IPS-20b (cell line): ENCODE data around the gene HNRNPCL1.
"Not testable (repeated sequence)": the region's sequence is repeated elsewhere in the genome, so short reads cannot be mapped to it uniquely, and the experiment has no call there.

Experiments
- H3K27ac ChIP-seq: one replicate; pipeline ENCODE4 v1.5.1; 2013; ENCODE audit warnings: low read length
- H3K27me3 ChIP-seq: 2 replicates; pipeline ENCODE4 v1.6.1; 2013; ENCODE audit warnings: mild to moderate bottlenecking, low read length, inconsistent platforms; ENCODE audit not compliant: insufficient read depth
- H3K36me3 ChIP-seq: 2 replicates; pipeline ENCODE4 v1.6.1; 2013; ENCODE audit warnings: low read depth, mild to moderate bottlenecking, inconsistent platforms, low read length, moderate library complexity; ENCODE audit not compliant: insufficient read depth
- H3K4me1 ChIP-seq: 2 replicates; pipeline ENCODE4 v1.6.1; 2013; ENCODE audit warnings: mild to moderate bottlenecking, control low read depth, inconsistent platforms, low read length, moderate library complexity; ENCODE audit not compliant: insufficient read depth
- H3K4me3 ChIP-seq: 2 replicates; pipeline ENCODE4 v1.5.1; 2013; ENCODE audit warnings: mild to moderate bottlenecking, low read length, inconsistent platforms
- H3K9ac ChIP-seq: 2 replicates; pipeline ENCODE4 v1.6.1; 2013; ENCODE audit warnings: low read depth, mild to moderate bottlenecking, inconsistent platforms, low read length, moderate library complexity
- H3K9me3 ChIP-seq: 2 replicates; pipeline ENCODE4 v1.6.1; 2013; ENCODE audit warnings: mild to moderate bottlenecking, low read depth, low read length, inconsistent platforms; ENCODE audit not compliant: insufficient read depth

Gene HNRNPCL1

DNA sequence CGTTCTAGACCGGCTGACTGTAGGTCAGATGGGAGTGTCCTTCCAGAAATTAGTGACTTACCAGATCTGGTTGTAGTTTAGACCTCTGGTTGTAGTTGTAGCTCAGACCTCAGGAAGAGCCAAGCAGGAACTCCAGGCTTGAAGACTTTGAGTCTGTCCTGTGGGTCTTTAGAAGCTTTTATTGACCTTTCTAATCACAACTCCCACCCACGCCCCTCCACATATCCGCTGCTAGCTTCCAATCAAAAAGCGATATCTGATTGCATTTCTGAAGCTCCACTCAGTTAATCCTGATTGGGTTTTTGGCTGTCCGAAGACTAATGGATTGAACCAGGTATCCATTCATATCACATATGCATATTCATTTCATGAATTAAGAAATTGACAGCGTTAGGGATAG, at the start of gene HNRNPCL1:
Gene HNRNPCL1, minus strand, starts transcription at position 101 of the 400 bp plus-strand sequence. CDS start 431 bp downstream, outside the sequence.
- peaks cover 49% of the 10 kb centered on the region for H3K9me3 ChIP-seq
- H3K9ac ChIP-seq, H3K4me1 ChIP-seq, H3K36me3 ChIP-seq, H3K27ac ChIP-seq, H3K27me3 ChIP-seq, H3K4me3 ChIP-seq: not testable (repeated sequence)

DNA sequence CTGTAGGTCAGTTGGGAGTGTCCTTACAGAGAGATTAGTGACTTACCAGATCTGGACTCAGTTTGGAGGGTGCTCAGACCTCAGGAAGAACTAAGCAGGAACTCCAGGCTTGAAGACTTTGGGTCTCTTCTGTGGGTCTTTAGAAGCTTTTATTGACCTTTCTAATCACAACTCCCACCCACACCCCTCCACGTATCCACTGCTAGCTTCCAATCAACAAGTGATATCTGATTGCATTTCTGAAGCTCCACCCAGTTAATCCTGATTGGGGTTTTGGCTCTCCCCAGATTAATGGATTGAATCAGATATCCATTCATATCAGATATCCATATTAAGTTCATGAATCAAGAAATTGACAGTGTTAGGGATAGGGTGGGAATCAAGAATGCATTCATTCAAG, 49.6 kb upstream of the HNRNPCL1 start, which contains the start of gene PRAMEF10:
Gene PRAMEF10, minus strand, starts transcription at position 101 of the 400 bp plus-strand sequence. CDS start 2,423 bp downstream, outside the sequence.
- H3K27ac ChIP-seq, H3K9ac ChIP-seq, H3K27me3 ChIP-seq, H3K9me3 ChIP-seq, H3K4me3 ChIP-seq, H3K4me1 ChIP-seq, H3K36me3 ChIP-seq: not testable (repeated sequence)

DNA sequence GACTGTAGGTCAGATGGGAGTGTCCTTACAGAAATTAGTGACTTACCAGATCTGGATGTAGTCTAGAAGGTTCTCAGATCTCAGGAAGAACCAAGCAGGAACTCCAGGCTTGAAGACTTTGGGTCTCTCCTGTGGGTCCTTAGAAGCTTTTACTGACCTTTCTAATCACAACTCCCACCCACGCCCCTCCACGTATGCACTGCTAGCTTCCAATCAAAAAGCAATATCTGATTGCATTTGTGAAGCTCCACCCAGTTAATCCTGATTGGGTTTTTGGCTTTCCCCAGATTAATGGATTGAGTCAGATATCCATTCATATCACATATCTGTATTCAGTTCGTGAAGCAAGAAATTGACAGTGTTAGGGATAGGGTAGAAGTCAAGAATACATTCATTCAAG, 37.6 kb upstream of the HNRNPCL1 start, which contains the start of gene PRAMEF4:
Gene PRAMEF4, minus strand, starts transcription at position 101 of the 400 bp plus-strand sequence. CDS start 2,807 bp downstream, outside the sequence.
- H3K9ac ChIP-seq, H3K36me3 ChIP-seq: not testable (repeated sequence)

DNA sequence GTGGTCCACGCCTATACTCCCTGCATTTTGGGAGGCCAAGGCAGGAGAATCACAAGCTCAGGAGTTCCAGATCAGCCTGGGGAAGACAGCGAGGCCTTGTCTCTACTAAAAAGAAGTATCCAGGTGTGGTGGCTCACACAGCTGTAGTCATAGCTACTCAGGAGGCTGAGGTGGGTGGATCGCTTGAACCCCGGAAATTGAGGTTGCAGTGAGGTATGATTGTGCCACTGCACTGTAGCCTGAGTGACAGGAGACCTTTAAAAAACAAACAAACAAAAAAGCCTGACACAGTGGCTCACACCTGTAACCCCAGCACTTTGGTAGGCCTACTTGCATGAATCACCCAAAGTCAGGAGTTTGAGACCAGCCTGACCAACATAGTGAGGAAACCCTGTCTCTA, 29.9 kb upstream of the HNRNPCL1 start:
- H3K9me3 ChIP-seq, H3K4me3 ChIP-seq, H3K36me3 ChIP-seq, H3K4me1 ChIP-seq, H3K27ac ChIP-seq, H3K9ac ChIP-seq, H3K27me3 ChIP-seq: not testable (repeated sequence)

More for the DNA sequence above, 37.6 kb upstream of the HNRNPCL1 start, which contains the start of gene PRAMEF4:
- H3K4me3 ChIP-seq, H3K27ac ChIP-seq, H3K9me3 ChIP-seq, H3K4me1 ChIP-seq, H3K27me3 ChIP-seq: not testable (repeated sequence)

DNA sequence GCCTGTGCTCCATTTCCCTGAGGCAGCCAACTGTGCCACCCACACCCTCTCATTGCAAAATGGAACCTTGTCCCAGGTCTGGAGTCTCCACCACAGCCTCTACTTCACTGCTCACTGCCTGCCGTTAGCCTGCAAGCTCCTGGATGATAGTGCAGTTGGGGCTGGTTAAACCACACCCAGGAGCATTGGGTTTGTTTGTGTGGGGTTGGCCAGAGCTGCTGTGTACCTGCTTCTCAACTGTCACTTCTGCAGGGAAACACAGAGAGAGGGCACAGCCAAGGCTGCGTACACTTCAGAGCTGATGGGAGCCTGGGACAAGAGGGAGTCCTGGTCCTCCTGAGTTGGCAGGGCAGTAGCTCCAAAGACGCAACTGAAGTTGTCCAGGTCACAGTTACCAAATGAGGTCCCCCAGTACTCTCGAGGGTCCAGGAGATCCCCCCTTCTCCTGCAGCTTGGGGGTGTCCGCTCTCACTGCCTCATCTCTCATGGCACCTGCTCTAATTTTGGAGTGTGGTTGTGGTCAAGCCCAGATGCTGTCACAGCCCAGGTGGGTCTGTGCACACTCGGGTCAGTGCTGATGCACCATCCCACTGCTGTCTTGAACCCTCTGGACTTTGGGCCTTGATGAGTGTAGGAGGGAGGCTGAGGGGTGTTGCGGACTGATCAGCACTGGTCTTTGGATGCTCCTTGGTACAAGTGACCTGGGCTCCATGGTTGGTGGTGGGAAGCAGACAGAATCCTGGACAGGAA, 14.8 kb upstream of the HNRNPCL1 start:
- H3K4me1 ChIP-seq, H3K9ac ChIP-seq, H3K27me3 ChIP-seq, H3K4me3 ChIP-seq, H3K36me3 ChIP-seq, H3K27ac ChIP-seq: not testable (repeated sequence)
- H3K9me3 ChIP-seq: peaks cover 20% of the 10 kb centered on the region

DNA sequence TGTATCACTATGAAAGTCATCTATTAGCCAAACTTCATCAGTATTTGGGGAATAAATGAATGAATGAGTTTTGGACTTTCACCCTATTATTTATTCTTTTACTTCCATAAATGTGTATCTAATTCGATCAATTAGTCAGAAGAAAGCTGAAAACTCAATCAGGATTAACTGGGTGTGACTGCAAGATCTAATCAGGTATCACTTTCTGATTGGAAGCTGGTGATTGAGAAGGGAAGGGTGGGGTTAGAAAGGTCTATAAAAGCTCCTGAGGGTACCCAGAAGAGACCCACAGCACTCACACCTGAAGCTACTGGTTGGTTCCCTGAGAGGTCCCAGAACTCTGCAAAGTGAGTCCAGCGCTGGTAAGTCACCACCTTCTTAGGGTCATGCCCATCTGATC, 8.3 kb upstream of the HNRNPCL1 start, which contains the start of gene PRAMEF2:
Gene PRAMEF2, plus strand, starts transcription at position 301 of the 400 bp plus-strand sequence. CDS start 1,924 bp downstream, outside the sequence.
- not testable (repeated sequence) for H3K9ac ChIP-seq, H3K27me3 ChIP-seq, H3K36me3 ChIP-seq, H3K4me1 ChIP-seq, H3K4me3 ChIP-seq, H3K27ac ChIP-seq
- H3K9me3 ChIP-seq: peaks cover 49% of the 10 kb centered on the region

DNA sequence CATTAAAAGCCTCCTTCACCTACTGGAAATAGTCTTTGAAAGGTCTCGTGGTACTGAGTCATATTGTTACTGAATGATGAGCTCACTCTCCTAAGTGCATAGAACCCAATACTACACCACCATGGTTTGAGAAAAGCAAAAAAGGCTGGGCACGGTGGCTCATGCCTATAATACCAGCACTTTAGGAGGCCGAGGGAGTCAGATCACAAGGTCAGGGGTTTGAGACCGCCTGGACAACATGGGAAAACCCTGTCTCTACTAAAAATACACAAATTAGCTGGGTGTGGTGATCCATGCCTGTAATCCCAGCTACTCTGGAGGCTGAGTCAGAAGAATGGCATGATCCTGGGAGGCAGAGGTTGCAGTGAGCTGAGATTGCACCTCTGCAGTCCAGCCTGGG, 3.3 kb upstream of the HNRNPCL1 start:
- H3K9ac ChIP-seq: no peak overlapping the region
- no peak overlapping the region for H3K4me3 ChIP-seq
- H3K27me3 ChIP-seq: no peaks in the 10 kb centered on the region
- no peaks in the 10 kb centered on the region for H3K4me1 ChIP-seq
- H3K27ac ChIP-seq: no peak overlapping the region
- no peaks in the 10 kb centered on the region for H3K36me3 ChIP-seq
- peaks cover 62% of the 10 kb centered on the region for H3K9me3 ChIP-seq

DNA sequence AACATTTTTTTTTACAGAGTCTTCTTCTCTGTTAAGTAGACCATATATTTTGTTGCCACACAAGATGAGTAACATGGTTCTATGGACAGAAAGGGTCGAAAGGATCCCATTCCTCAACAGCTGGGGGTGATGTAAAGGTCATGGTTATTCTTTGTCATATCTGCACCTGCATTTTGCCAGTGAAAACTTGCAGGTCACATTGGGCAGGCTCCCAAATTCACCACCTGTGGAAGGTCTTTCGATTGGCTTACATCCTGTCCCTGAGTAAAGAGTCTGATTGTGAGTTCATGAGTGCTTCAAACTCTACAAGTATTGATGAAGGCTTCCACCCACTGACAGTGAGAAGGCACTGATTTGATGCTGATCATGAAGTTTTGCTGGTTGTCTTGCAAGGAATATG, 15.3 kb downstream of the HNRNPCL1 start:
- H3K36me3 ChIP-seq, H3K4me1 ChIP-seq, H3K27me3 ChIP-seq, H3K4me3 ChIP-seq, H3K27ac ChIP-seq, H3K9ac ChIP-seq: not testable (repeated sequence)
- peaks cover 27% of the 10 kb centered on the region for H3K9me3 ChIP-seq

DNA sequence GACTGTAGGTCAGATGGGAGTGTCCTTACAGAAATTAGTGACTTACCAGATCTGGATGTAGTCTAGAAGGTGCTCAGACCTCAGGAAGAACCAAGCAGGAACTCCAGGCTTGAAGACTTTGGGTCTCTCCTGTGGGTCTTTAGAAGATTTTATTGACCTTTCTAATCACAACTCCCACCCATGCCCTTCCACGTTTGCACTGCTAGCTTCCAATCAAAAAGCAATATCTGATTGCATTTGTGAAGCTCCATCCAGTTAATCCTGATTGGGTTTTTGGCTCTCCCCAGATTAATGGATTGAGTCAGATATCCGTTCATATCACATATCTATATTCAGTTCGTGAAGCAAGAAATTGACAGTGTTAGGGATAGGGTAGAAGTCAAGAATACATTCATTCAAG, 17.2 kb downstream of the HNRNPCL1 start, which contains the start of gene PRAMEF11:
Gene PRAMEF11, minus strand, starts transcription at position 101 of the 400 bp plus-strand sequence. CDS start 2,621 bp downstream, outside the sequence.
- not testable (repeated sequence) for H3K27me3 ChIP-seq, H3K4me3 ChIP-seq, H3K27ac ChIP-seq, H3K36me3 ChIP-seq, H3K9ac ChIP-seq, H3K4me1 ChIP-seq
- H3K9me3 ChIP-seq: peaks cover 12% of the 10 kb centered on the region

DNA sequence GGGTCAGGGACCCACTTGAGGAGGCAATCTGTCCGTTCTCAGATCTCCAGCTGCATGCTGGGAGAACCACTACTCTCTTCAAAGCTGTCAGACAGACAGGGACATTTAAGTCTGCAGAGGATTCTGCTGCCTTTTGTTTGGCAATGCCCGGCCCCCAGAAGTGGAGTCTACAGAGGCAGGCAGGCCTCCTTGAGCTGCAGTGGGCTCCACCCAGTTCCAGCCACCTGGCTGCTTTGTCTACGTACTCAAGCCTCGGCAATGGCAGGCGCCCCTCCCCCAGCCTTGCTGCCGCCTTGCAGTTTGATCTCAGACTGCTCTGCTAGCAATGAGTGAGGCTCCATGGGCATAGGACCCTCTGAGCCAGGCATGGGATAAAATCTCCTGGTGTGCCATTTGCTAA, 29.5 kb downstream of the HNRNPCL1 start:
- H3K9me3 ChIP-seq: peaks cover 17% of the 10 kb centered on the region
- not testable (repeated sequence) for H3K27me3 ChIP-seq, H3K9ac ChIP-seq, H3K4me3 ChIP-seq, H3K27ac ChIP-seq, H3K4me1 ChIP-seq, H3K36me3 ChIP-seq

DNA sequence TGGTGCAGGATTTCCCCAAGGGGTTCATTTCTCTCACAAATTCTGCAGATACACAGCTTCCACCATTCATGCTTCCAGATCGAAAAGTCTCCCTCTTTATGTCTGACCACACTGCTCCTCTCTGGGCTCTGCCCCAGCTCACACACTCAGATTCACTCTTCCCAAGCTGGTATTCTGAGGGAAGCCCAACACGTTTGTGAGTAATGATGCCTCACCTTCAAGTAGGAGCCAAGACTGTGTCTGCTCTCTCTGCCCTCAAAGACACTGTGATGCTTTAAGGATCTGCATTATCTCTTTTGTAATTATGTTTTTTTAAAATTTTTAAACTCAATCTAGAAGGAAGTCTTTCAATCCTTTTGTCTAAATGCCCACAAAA, 37.1 kb downstream of the HNRNPCL1 start:
- H3K36me3 ChIP-seq: no peaks in the 10 kb centered on the region
- H3K4me1 ChIP-seq: no peaks in the 10 kb centered on the region
- no peak overlapping the region for H3K4me3 ChIP-seq
- no peak overlapping the region for H3K27ac ChIP-seq
- no peaks in the 10 kb centered on the region for H3K27me3 ChIP-seq
- H3K9me3 ChIP-seq: peaks cover 58% of the 10 kb centered on the region
- H3K9ac ChIP-seq: no peak overlapping the region

DNA sequence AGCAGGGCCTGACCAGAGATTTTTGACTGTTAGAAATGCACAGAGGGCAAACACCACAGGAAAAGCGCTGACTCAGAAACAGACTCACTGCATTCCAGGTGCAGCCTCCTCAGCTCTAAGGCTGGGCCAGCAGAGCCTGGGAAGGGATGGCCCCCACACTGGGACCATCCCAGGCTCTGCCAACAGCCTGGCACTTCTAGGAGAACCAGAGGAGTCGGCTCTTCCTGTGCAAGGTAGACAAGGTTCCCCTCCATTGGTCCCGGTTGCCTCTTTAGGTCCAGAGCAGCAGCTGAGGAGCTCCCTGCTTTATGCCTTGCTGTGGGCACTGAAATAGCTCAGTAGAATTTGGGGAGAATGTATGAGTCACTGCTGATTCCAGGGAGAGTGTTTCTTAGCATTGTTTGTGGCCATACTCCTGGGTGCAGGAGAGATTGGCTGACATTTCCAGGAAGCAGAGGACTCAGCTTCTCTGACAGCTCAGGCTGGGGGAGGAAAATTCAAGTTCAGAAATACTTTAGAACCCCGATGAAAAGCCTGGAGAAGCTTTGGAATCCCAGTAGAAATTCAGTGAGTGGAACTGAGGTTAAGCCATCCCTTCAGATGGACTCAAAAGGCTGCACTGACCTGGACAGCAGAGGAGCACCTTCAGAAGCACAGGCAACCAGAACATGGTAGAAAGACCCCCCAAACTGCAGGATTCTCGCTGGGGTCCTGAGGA, 37.7 kb downstream of the HNRNPCL1 start:
- Histone ChIP-seq H3K36me3 (no peaks in the 10 kb centered on the region), H3K27ac (no peak overlapping the region), H3K4me3 (no peak overlapping the region), H3K27me3 (no peaks in the 10 kb centered on the region), H3K9ac (no peak overlapping the region), H3K4me1 (no peaks in the 10 kb centered on the region), H3K9me3 (peaks cover 63% of the 10 kb centered on the region)
